ES-I3 (cell line): ENCODE measurements around the gene OR4D9.
"Not testable (repeated sequence)": the region's sequence is repeated elsewhere in the genome, so short reads cannot be mapped to it uniquely, and the experiment has no call there.

ENCODE experiments used
- H3K36me3 ChIP-seq: 2 replicates; pipeline ENCODE4 v1.6.1; 2013; ENCODE audit warnings: mild to moderate bottlenecking, low read length, control low read depth, moderate library complexity; ENCODE audit not compliant: insufficient read depth
- H3K4me1 ChIP-seq: 2 replicates; pipeline ENCODE4 v1.6.1; 2013; ENCODE audit warnings: mild to moderate bottlenecking, control low read depth, low read length; ENCODE audit not compliant: insufficient read depth
- H3K9ac ChIP-seq: 2 replicates; pipeline ENCODE4 v1.6.1; 2013; ENCODE audit warnings: low read depth, mild to moderate bottlenecking, low read length, moderate library complexity
- H3K9me3 ChIP-seq: 2 replicates; pipeline ENCODE4 v1.6.1; 2013; ENCODE audit warnings: mild to moderate bottlenecking, low read length, moderate library complexity; ENCODE audit not compliant: control insufficient read depth, insufficient read depth

OR4D9 gene

DNA sequence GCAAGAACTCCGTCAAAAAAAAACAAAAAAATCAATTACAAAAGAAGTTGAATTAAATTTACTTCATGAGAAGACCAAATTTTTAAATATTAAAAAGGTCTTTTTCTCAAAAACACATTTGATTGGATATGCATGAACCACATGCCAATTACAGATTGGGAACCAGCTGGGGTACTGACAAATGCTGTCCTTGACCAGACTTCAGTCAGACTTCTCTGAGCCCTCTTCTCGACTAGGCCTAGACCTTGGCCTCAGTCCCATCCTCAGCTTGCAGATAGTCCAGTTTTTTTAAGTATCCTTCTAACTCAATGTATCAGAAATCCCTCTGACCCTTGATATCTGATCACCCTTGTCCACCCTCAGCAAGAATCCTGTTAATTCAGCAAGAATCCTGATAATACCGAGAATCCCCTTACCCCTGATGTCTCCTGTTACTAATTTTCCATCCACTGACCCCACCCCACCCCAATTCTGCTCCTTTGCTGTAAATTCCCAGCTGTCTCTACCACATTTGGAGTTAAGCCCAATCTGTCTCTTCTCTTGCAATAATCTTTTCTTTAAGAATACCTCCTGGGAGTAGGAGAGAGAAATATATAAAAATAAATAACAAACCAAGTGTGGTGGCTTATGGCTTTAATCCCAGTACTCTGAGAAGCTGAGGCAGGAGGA, 30.9 kb downstream of the OR4D9 start:
- no peaks in the 10 kb centered on the region for H3K9me3 ChIP-seq
- no peak overlapping the region for H3K9ac ChIP-seq
- H3K36me3 ChIP-seq, result no peaks in the 10 kb centered on the region
- H3K4me1 ChIP-seq, result no peaks in the 10 kb centered on the region

DNA sequence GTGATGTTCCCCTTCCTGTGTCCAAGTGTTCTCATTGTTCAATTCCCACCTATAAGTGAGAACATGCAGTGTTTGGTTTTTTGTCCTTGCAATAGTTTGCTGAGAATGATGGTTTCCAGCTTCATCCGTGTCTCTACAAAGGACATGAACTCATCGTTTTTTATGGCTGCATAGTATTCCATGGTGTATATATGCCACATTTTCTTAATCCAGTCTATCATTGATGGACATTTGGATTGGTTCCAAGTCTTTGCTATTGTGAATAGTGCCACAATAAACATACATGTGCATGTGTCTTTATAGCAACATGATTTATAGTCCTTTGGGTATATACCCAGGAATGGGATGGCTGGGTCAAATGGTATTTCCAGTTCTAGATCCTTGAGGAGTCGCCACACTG, 32.4 kb downstream of the OR4D9 start:
- H3K4me1 ChIP-seq, H3K9ac ChIP-seq, H3K9me3 ChIP-seq, H3K36me3 ChIP-seq: not testable (repeated sequence)

DNA sequence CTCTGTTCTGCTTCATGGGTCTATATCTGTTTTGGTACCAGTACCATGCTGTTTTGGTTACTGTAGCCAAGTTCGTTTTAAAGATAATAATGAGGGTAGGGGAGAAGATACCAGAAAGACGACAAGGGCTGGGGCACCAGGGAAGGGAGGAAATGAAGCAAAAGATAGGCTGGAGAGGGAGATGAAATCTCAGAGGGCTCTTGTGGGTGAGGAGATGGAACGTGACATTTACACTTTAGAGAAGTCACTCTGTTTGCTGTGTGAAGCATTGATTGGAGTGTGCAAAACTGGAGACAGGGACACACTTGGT, 33.5 kb downstream of the OR4D9 start:
- peak overlapping the region; percentile 73; the same call in 1 of the 2 replicates for H3K9ac ChIP-seq

DNA sequence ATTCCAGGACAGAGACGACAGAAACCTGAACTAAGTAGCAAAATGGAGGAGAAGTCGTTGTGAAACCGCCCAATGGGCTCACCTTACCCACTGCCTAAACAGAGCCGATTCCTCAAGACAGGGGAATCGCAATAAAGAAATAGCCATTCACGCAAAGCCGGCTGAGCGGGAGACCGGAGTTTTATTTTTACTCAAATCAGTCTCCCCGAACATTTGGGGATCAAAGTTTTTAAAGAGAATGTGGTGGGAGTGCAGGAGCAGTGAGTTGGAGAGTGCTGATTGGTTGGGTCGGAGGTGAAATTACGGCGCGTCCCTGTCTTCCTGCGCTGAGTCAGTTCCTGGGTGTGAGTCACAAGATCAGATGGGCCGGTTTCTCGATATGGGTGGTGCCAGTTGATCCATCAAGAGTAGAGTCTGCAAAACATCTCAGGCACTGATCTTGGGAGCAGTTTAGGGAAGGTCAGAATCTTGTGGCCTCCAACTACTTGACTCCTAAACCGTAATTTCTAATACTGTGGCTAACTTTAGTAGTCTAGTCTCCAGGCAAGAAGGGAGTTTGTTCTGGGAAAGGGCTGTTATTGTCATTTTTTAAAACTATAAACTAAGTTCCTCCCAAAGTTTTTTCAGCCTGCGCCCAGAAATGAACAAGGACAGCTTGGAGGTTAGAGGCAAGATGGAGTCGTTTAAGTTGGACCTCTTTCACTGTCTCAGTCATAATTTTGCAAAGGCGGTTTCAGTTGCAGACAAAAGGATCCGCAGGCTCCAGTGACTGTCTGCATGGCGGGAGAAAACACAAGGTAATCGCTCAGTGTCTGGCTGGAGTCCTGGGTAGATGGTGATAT, 34.1 kb downstream of the OR4D9 start:
- H3K36me3 ChIP-seq, result no peaks in the 10 kb centered on the region
- H3K9me3 ChIP-seq, result no peaks in the 10 kb centered on the region
- H3K9ac ChIP-seq, result peak overlapping the region; percentile 73
- H3K4me1 ChIP-seq, result peaks cover 7% of the 10 kb centered on the region

More for the DNA sequence above, 33.5 kb downstream of the OR4D9 start:
- H3K36me3 ChIP-seq, result no peaks in the 10 kb centered on the region
- no peaks in the 10 kb centered on the region for H3K9me3 ChIP-seq
- H3K4me1 ChIP-seq, result peaks cover 7% of the 10 kb centered on the region

DNA sequence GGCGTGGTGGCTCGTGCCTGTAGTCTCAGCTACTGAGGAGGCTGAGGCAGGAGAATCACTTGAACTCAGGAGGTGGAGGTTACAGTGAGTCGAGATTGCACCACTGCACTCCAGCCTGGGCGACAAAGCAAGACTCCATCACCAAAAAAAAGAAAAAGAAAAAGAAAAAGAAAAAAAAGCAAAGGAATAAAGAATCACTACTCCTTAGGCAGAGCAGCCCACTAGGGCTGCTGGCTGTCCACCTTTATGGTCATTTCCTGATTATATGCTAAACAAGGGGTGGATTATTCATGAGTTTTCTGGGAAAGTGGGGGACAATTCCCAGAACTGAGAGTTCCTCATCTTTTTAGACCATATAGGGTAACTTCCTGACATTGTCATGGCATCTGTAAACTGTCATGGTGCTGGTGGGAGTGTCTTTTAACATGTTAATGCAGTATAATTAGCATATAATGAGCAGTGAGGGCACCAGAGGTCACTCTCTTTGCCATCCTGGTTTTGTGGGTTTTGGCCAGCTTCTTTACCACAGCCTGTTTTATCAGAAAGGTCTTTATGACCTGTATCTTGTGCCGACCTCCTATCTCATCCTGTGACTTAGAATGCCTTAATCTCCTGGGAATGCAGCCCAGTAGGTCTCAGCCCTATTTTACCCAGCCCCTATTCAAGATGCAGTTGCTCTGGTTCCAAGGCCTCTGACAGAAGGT, 36.4 kb downstream of the OR4D9 start:
- H3K36me3 ChIP-seq, H3K9ac ChIP-seq, H3K9me3 ChIP-seq, H3K4me1 ChIP-seq: not testable (repeated sequence)

DNA sequence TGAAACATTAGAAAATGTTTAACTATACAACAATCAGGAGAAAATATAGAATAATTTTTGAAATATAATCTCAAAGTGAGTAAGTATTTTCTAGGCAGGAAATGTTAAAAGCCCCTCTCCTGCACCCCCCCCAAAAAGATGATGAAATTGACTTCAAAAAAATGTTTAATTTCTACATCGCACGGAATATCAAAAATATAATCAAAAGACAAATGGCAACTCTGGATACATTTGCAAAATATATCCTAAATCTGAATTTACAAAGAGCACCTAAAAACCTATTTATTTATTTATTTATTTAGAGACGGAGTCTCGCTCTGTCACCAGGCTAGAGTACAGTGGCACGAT, 36.9 kb downstream of the OR4D9 start:
- Histone ChIP-seq H3K9me3 (no peaks in the 10 kb centered on the region), H3K4me1 (peaks cover 10% of the 10 kb centered on the region), H3K9ac (no peak overlapping the region), H3K36me3 (no peaks in the 10 kb centered on the region)

DNA sequence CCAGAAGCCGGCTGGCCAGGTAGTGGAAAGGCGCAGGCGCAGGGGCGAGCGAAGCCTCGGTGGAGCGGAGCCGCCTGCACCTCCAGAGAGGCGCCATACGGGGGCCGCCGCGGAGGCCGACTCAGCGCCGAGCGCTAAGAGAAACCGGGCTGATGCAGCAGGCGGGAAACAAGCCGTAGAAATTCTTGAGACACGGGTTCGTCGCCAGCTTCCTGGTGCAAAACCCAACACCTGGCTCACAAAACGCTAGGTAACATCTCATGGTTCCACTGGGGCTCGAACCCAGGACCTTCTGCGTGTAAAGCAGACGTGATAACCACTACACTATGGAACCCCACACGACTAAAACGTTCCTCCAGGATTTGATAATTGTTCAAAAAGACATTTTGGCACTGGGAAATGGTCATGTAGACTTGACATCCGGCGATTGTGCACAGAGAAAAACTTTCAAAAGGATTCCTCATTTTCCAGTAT, 39.1 kb downstream of the OR4D9 start:
- peak overlapping the region; percentile 81 for H3K9ac ChIP-seq
- H3K4me1 ChIP-seq, result peaks cover 10% of the 10 kb centered on the region
- H3K9me3 ChIP-seq, result no peaks in the 10 kb centered on the region
- no peaks in the 10 kb centered on the region for H3K36me3 ChIP-seq

DNA sequence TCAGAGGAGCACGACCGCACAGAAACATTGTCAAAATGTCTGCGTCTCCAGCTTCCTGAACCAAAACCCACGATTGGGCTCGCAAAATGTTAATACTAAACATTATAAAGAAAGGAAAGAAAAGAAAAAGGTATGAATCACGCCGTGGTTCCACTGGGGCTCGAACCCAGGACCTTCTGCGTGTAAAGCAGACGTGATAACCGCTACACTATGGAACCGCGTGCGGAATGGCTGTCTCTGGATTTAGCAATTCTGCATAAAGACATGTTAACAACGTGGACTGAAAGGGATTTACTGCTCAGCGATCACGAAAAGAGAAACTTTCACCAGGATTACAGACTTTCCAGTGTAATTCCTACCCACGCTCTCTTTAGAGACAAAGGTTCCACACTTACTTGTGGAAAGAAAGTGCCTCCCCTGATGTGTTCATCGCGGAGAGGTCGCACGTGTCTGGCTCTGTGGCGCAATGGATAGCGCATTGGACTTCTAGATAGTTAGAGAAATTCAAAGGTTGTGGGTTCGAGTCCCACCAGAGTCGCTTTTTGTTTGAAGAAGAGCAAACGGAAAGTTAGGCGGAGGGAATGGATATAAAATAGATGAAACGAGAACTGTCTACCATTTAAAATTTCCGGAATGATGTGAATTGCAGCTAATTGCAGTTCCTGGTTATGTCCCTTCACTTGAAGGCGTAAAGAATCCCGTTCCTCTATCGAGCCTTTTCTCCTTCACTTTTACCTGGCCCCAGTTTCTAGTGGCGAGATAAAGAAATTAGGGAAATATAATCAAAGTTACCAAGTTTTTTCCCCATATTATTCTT, 39.7 kb downstream of the OR4D9 start:
- H3K4me1 ChIP-seq, result peaks cover 10% of the 10 kb centered on the region
- no peaks in the 10 kb centered on the region for H3K36me3 ChIP-seq
- no peaks in the 10 kb centered on the region for H3K9me3 ChIP-seq
- H3K9ac ChIP-seq, result peak overlapping the region; percentile 81

DNA sequence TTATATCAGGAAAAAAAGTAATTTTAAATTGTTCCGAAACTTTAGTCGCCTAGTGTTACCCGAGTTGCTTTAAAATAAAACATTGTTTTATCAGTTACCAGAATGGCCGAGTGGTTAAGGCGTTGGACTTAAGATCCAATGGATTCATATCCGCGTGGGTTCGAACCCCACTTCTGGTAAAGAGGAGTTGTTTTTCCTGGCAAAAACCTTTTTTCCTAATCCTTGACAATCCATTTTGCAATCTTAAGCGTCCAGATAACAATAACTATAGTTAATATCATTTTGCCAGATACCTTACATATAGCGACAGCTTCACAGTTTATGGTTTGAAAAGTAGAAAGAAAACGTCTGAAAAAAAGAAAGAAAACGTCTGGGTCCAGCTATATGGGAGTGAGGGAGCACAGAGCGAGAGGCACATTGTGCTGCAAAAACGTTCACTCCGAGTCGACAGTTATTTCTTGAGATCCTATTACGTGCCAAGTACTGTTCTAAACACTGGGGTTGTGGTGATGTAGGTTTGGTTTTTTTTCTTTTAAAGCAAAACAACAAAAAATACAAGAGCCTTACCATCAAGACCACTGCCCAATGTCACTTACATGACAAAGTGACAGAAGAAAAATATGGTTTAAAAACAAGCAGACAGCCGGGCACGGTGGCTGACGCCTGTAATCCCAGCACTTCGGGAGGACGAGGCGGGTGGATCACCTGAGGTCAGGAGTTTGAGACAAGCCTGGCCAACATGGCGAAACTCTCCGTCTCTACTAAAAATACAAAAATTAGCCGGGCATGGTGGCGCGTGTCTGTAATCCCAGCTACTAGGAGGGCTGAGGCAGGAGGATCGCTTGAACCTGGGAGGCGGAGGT, 40.6 kb downstream of the OR4D9 start:
- H3K9me3 ChIP-seq, result no peaks in the 10 kb centered on the region
- H3K4me1 ChIP-seq, result peaks cover 10% of the 10 kb centered on the region
- H3K9ac ChIP-seq, result peak overlapping the region; percentile 81
- no peaks in the 10 kb centered on the region for H3K36me3 ChIP-seq

DNA sequence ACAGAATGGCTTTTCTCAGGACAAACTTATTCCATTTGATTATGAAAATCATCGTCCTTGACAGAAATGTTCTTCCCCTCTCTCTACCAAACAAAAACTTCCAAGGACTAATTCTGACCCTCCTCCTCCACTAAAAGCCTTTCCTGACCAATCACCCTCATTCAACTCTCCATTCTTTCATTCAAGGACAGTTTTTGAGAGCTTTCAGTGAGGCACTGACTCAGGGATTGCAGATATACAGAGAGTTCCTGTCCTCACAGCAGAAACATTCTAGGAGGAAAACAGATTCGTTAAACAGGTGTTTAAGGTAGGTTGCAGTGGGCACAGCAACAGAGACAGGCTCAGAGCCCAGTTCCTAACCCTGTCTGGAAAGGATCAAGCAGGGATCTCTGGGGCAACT, 41.5 kb downstream of the OR4D9 start:
- Histone ChIP-seq H3K4me1 (peaks cover 7% of the 10 kb centered on the region), H3K9me3 (no peaks in the 10 kb centered on the region), H3K9ac (peak overlapping the region; percentile 81; the same call in 1 of the 2 replicates), H3K36me3 (no peaks in the 10 kb centered on the region)

DNA sequence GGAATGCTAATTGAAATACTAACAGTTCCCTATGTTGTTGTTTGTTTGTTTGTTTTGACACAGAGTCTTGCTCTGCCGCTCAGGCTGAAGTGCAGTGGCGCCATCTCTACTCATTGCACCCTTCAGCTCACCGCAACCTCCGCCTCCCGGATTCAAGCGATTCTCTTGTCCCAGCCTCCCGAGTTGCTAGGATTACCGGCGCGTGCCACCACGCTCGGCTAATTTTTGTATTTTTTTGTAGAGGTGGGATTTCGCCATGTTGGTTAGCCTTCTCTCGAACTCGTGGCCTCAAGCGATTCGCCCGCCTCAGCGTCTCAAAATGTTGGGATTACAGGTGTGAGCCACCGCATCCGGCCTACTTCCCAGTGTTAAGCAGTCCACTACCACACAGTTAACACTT, 42.0 kb downstream of the OR4D9 start:
- no peaks in the 10 kb centered on the region for H3K9me3 ChIP-seq
- no peaks in the 10 kb centered on the region for H3K36me3 ChIP-seq
- peaks cover 3% of the 10 kb centered on the region; the same call in 1 of the 2 replicates for H3K4me1 ChIP-seq
- H3K9ac ChIP-seq, result no peak overlapping the region; the same call in 1 of the 2 replicates

DNA sequence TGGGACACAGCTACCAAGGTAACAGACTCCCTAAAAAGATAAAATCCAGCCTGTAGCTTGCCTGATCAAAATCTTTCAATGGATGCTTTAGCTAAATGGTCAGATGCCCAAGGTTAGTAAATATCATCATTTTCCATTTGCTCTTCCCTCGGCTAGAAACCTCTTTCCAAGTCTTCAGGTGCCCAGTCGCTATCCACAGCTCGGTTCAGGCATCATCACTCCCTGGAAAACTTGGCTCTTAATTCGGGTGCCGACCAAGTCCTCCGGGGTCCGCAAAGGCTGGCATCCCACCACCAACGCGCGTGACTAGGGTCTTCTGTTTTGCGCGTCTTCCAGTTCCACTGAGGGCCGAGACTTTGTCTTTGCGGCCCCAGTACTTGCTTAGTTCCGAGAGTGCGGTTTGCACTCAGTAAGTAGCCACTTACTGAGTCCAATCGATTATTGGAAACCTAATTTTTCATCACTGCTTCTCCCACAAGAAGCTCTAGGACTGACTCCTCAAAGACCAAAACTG, 44.3 kb downstream of the OR4D9 start:
- Histone ChIP-seq H3K4me1 (peaks cover 3% of the 10 kb centered on the region), H3K9me3 (no peaks in the 10 kb centered on the region), H3K9ac (peak overlapping the region; percentile 77)

DNA sequence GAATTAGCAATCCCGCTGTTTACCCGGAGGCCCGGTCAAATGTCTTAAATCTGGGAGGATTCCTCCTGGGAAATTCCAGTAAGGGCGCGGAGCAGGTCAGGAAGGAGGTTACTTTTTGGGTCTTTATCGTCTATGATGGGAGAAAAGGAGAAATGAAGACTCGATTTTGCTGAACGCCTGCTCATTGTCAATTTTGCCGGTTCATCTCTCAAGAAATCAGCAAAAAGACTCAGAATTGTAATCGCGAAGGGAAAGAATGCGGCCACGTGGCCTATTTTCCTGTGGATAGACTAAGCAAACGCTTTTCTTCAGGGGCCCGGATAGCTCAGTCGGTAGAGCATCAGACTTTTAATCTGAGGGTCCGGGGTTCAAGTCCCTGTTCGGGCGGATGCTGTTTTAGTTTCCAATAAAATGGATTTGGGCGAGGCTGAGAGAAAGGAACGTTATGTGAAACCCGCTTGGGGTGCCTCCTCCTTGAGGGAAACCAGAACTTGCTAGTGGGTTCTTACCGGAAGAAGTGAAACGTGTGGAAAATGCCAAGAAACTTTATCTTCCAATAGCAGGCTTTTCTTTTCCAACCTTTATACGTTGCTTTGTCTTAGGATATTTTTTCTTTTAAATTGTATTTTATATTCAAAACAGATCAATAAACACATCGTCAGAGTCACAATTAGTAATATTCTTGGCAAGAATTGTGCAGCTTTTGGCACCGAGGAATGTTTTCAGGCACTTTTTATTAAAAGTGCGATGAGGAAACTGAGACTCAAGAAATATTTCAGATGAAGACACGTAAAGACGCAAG, 45.0 kb downstream of the OR4D9 start:
- peak overlapping the region; percentile 77 for H3K9ac ChIP-seq
- H3K9me3 ChIP-seq, result no peaks in the 10 kb centered on the region
- H3K4me1 ChIP-seq, result peaks cover 3% of the 10 kb centered on the region
- no peaks in the 10 kb centered on the region for H3K36me3 ChIP-seq

More for the DNA sequence above, 44.3 kb downstream of the OR4D9 start:
- no peaks in the 10 kb centered on the region for H3K36me3 ChIP-seq
